GM23338 (cell line): Measurements from ENCODE around the gene MOCS2. TPM values are rescaled to one million over a fixed set of nuclear protein-coding genes. Genes with fewer than 3 reads are reported as not detected.

Source experiments
- ATAC-seq: fragments of 200-7000 bp; cut with Tn5 transposase; 3 replicates; pipeline ENCODE4 v1.9.1; 2020
- DNase-seq: peaks from one replicate; pipeline ENCODE4 v3.0.0-alpha.2; 2015; ENCODE audit warnings: low spot score
- H2AFZ ChIP-seq: fragments of 200-600 bp; sonication (generic); 2 replicates; pipeline ENCODE4 v1.8.0; 2016; ENCODE audit warnings: antibody characterized with exemption, mild to moderate bottlenecking, moderate library complexity
- H3F3A ChIP-seq: fragments of 200-600 bp; sonication (generic); replicated peaks from 2 replicates; pipeline ENCODE4 v1.8.0; 2017; ENCODE audit warnings: antibody characterized with exemption, mixed run types, low read depth
- H3K27ac ChIP-seq: fragments of 200-600 bp; sonication (generic); 2 replicates; pipeline ENCODE4 v1.6.1; 2016; ENCODE audit warnings: low read depth
- H3K27me3 ChIP-seq: fragments of 200-600 bp; sonication (generic); 2 replicates; pipeline ENCODE4 v1.8.0; 2016; ENCODE audit warnings: mild to moderate bottlenecking, mixed run types, moderate library complexity; ENCODE audit not compliant: insufficient read depth
- H3K36me3 ChIP-seq: fragments of 200-600 bp; sonication (generic); 2 replicates; pipeline ENCODE4 v1.8.0; 2016; ENCODE audit warnings: mild to moderate bottlenecking; ENCODE audit not compliant: insufficient read depth
- H3K4me1 ChIP-seq: fragments of 200-600 bp; sonication (generic); 2 replicates; pipeline ENCODE4 v1.8.0; 2016; ENCODE audit warnings: mild to moderate bottlenecking, moderate library complexity; ENCODE audit not compliant: insufficient read depth
- H3K4me2 ChIP-seq: fragments of 200-600 bp; sonication (generic); 2 replicates; pipeline ENCODE4 v1.7.1; 2017; ENCODE audit warnings: mixed run types
- H3K4me3 ChIP-seq: fragments of 200-600 bp; sonication (generic); 2 replicates; pipeline ENCODE4 v1.6.1; 2016; ENCODE audit warnings: mixed run types
- H3K79me2 ChIP-seq: fragments of 200-600 bp; sonication (generic); replicated peaks from 2 replicates; pipeline ENCODE4 v1.8.0; 2017; ENCODE audit warnings: mild to moderate bottlenecking; ENCODE audit not compliant: insufficient read depth
- H3K9me2 ChIP-seq: fragments of 200-600 bp; sonication (generic); 2 replicates; pipeline ENCODE4 v1.8.0; 2017; ENCODE audit not compliant: insufficient read depth
- H4K20me1 ChIP-seq: fragments of 200-600 bp; sonication (generic); replicated peaks from 2 replicates; pipeline ENCODE4 v1.8.0; 2017; ENCODE audit warnings: mild to moderate bottlenecking; ENCODE audit not compliant: insufficient read depth
- H3K27ac Mint-ChIP-seq: 2 replicates; pipeline ENCODE4 v1.8.0; 2020; ENCODE audit warnings: inconsistent platforms, mild to moderate bottlenecking, moderate library complexity, mixed read lengths
- H3K27me3 Mint-ChIP-seq: 3 replicates; pipeline ENCODE4 v1.8.0; 2022; ENCODE audit warnings: low read depth, mild to moderate bottlenecking, moderate library complexity, mixed read lengths, inconsistent platforms; ENCODE audit not compliant: insufficient read depth, poor library complexity
- H3K36me3 Mint-ChIP-seq: 3 replicates; pipeline ENCODE4 v1.8.0; 2021; ENCODE audit warnings: low read depth, mild to moderate bottlenecking, inconsistent platforms, moderate library complexity, mixed read lengths
- H3K4me1 Mint-ChIP-seq: 3 replicates; pipeline ENCODE4 v1.8.0; 2020; ENCODE audit warnings: mild to moderate bottlenecking, inconsistent platforms, mixed read lengths
- H3K4me3 Mint-ChIP-seq: 3 replicates; pipeline ENCODE4 v1.8.0; 2021; ENCODE audit warnings: moderate library complexity, mild to moderate bottlenecking, inconsistent platforms, mixed read lengths
- H3K9me3 Mint-ChIP-seq: 3 replicates; pipeline ENCODE4 v1.8.0; 2020; ENCODE audit warnings: moderate library complexity, mild to moderate bottlenecking, inconsistent platforms, mixed read lengths
- EZH2 ChIP-seq: fragments of 200-600 bp; sonication (generic); IDR thresholded peaks from one replicate; pipeline ENCODE4 v1.8.0; 2017; ENCODE audit warnings: antibody characterized with exemption, mild to moderate bottlenecking, low read depth; ENCODE audit not compliant: unreplicated experiment
- JUNB ChIP-seq: IDR thresholded peaks from one replicate; pipeline ENCODE4 v1.6.1; 2016; ENCODE audit warnings: antibody characterized with exemption; ENCODE audit not compliant: unreplicated experiment
- NANOG ChIP-seq: IDR thresholded peaks from 2 replicates; pipeline ENCODE4 v1.6.1; 2016; ENCODE audit warnings: antibody characterized with exemption, borderline replicate concordance
- POLR2AphosphoS5 ChIP-seq: IDR thresholded peaks from 2 replicates; pipeline ENCODE4 v1.6.1; 2016; ENCODE audit warnings: antibody characterized with exemption, low read depth
- REST ChIP-seq: IDR thresholded peaks from one replicate; pipeline ENCODE4 v1.6.1; 2018; ENCODE audit warnings: antibody characterized with exemption; ENCODE audit not compliant: unreplicated experiment
- STAT1 ChIP-seq: IDR thresholded peaks from one replicate; pipeline ENCODE4 v1.6.1; 2016; ENCODE audit warnings: antibody characterized with exemption; ENCODE audit not compliant: unreplicated experiment
- ZNF114 ChIP-seq: fragments of 250-450 bp; sonication (Bioruptor Pico); IDR thresholded peaks from 2 replicates; pipeline ENCODE4 v1.5.0; 2020; ENCODE audit warnings: mild to moderate bottlenecking, moderate library complexity
- ZNF331 ChIP-seq: fragments of 250-450 bp; sonication (Bioruptor Pico); IDR thresholded peaks from 2 replicates; pipeline ENCODE4 v1.5.0; 2020; ENCODE audit warnings: low read depth, mild to moderate bottlenecking, moderate library complexity
- ZNF462 ChIP-seq: fragments of 250-450 bp; sonication (Bioruptor Pico); IDR thresholded peaks from 2 replicates; pipeline ENCODE4 v1.5.0; 2020; ENCODE audit warnings: mild to moderate bottlenecking, moderate library complexity
- polyA plus RNA-seq: library from polyadenylated mRNA; unstranded; fragments of >200 nt; fragmentation: Nextera tagmentation; extraction: Ambion mirVana; gene quantifications from 2 replicates; pipeline ENCODE4 v1.2.1, GENCODE V29; 2016
- total RNA-seq: library from RNA; depleted of rRNA; stranded (reverse); fragments of >200 nt; shearing (Covaris generic); gene quantifications from 2 replicates; pipeline ENCODE4 v1.2.3, GENCODE V29; 2014

The MOCS2 gene
- total and polyA plus RNA-seq, 2 experiments from 2014 or later = 18.3 to 41.8 TPM

- TF ChIP-seq REST (no peak), ZNF331 (CRISPR knock-in tag) (no peak), EZH2 (no peak), ZNF114 (CRISPR knock-in tag) (no peak)
These were observed 50.3 kb downstream of the MOCS2 start (continued) for GRCh38 chr5:53059281-53059680.

GRCh38 chr5:53055365-53055764, 54.2 kb downstream of the MOCS2 start:
- DNase-seq (no peak), ATAC-seq (no peak)
- no peaks in the 10 kb centered on the region for H3K9me2 ChIP-seq
- H3K36me3 Mint-ChIP-seq = no peaks in the 10 kb centered on the region
- H3F3A ChIP-seq = no peaks in the 10 kb centered on the region
- no peaks in the 10 kb centered on the region for H3K27me3 Mint-ChIP-seq
- H4K20me1 ChIP-seq = no peaks in the 10 kb centered on the region
- no peaks in the 10 kb centered on the region for H3K4me1 Mint-ChIP-seq
- H3K27ac Mint-ChIP-seq = no peak overlapping the region
- TF ChIP-seq POLR2AphosphoS5 (no peak), NANOG (no peak), STAT1 (no peak), JUNB (no peak)
- no peaks in the 10 kb centered on the region for H3K9me3 Mint-ChIP-seq
- H3K4me3 ChIP-seq = no peak overlapping the region
- H3K27me3 ChIP-seq = no peaks in the 10 kb centered on the region
- H3K4me1 ChIP-seq = no peaks in the 10 kb centered on the region
- no peak overlapping the region for H3K4me3 Mint-ChIP-seq
- no peaks in the 10 kb centered on the region for H3K36me3 ChIP-seq
- no peak overlapping the region for H3K4me2 ChIP-seq
- H2AFZ ChIP-seq = no peak overlapping the region
- no peak overlapping the region for H3K27ac ChIP-seq
- no peaks in the 10 kb centered on the region for H3K79me2 ChIP-seq

- Histone ChIP-seq H3F3A (no peaks in the 10 kb centered on the region), H3K27ac (no peak overlapping the region), H3K27me3 (no peaks in the 10 kb centered on the region), H3K4me1 (no peaks in the 10 kb centered on the region), H3K4me2 (no peak overlapping the region), H2AFZ (no peak overlapping the region), H4K20me1 (no peaks in the 10 kb centered on the region), H3K9me2 (no peaks in the 10 kb centered on the region), H3K4me3 (no peak overlapping the region), H3K36me3 (no peaks in the 10 kb centered on the region), H3K79me2 (no peaks in the 10 kb centered on the region)
- Mint-ChIP-seq H3K27me3 (no peaks in the 10 kb centered on the region), H3K27ac (no peak overlapping the region), H3K4me3 (no peak overlapping the region), H3K4me1 (no peaks in the 10 kb centered on the region), H3K9me3 (no peaks in the 10 kb centered on the region), H3K36me3 (no peaks in the 10 kb centered on the region)
- no peak for ATAC-seq
- DNase-seq = no peak
- TF ChIP-seq ZNF462 (no peak), NANOG (no peak)
These were observed 56.2 kb downstream of the MOCS2 start for GRCh38 chr5:53053364-53053763.
